Fibroblast of lung (primary cell): ENCODE data around the gene CDCP1. TPM values are rescaled to one million over a fixed set of nuclear protein-coding genes. Genes with fewer than 3 reads are reported as not detected.

Source experiments
- DNase-seq, 2 donors: peaks; one replicate each; pipeline versions ENCODE4 v3.0.0 to v3.0.0-alpha.2; 2010; ENCODE audit warnings: low read depth in 2 of 2
- H2AFZ ChIP-seq: 2 replicates; pipeline ENCODE4 v1.5.1; 2012; ENCODE audit warnings: low read length, control low read depth, inconsistent platforms
- H3K27ac ChIP-seq: 2 replicates; pipeline ENCODE4 v1.5.1; 2011; ENCODE audit warnings: low read length, control low read depth; ENCODE audit not compliant: insufficient read depth
- H3K27me3 ChIP-seq: 2 replicates; pipeline ENCODE4 v1.5.1; 2011; ENCODE audit warnings: mild to moderate bottlenecking, low read length; ENCODE audit not compliant: control insufficient read depth, insufficient read depth
- H3K36me3 ChIP-seq: 2 replicates; pipeline ENCODE4 v1.5.1; 2011; ENCODE audit warnings: low read length; ENCODE audit not compliant: control insufficient read depth, insufficient read depth
- H3K4me1 ChIP-seq: 2 replicates; pipeline ENCODE4 v1.5.1; 2011; ENCODE audit warnings: low read length; ENCODE audit not compliant: control insufficient read depth, insufficient read depth; ENCODE audit errors: extremely low read depth
- H3K4me2 ChIP-seq: 2 replicates; pipeline ENCODE4 v1.5.1; 2011; ENCODE audit warnings: low read length, control low read depth; ENCODE audit not compliant: insufficient read depth; ENCODE audit errors: extremely low read depth
- H3K4me3 ChIP-seq, 4 experiments: fragments of 200-600 bp in 1 of 4; sonication (generic) in 1 of 4; replicated peaks in 1 of 4; 2 replicates each; pipeline ENCODE4 v1.5.1; 2011 to 2016; ENCODE audit warnings: low read length in 4 of 4, low read depth in 3 of 4, mild to moderate bottlenecking in 3 of 4, control low read depth in 2 of 4, inconsistent platforms in 1 of 4, mixed read lengths in 1 of 4; ENCODE audit not compliant: insufficient read depth in 1 of 4; ENCODE audit errors: control extremely low read depth in 1 of 4
- H3K79me2 ChIP-seq: 2 replicates; pipeline ENCODE4 v1.5.1; 2012; ENCODE audit warnings: mild to moderate bottlenecking, low read length, inconsistent platforms; ENCODE audit not compliant: control insufficient read depth, insufficient read depth
- H3K9ac ChIP-seq: 2 replicates; pipeline ENCODE4 v1.5.1; 2011; ENCODE audit warnings: mild to moderate bottlenecking, low read length, control low read depth; ENCODE audit not compliant: insufficient read depth
- H3K9me3 ChIP-seq: 2 replicates; pipeline ENCODE4 v1.5.1; 2012; ENCODE audit warnings: low read depth, low read length; ENCODE audit not compliant: control insufficient read depth, insufficient read depth
- H4K20me1 ChIP-seq: 2 replicates; pipeline ENCODE4 v1.5.1; 2011; ENCODE audit warnings: low read length; ENCODE audit not compliant: control insufficient read depth, insufficient read depth; ENCODE audit errors: extremely low read depth
- EZH2 ChIP-seq: IDR thresholded peaks from 2 replicates; pipeline ENCODE4 v1.5.1; 2012; ENCODE audit warnings: low read length, control low read depth, mild to moderate bottlenecking; ENCODE audit errors: missing control alignments
- polyA plus RNA-seq, 2 donors: library from polyadenylated mRNA; depleted of rRNA in 1 of 2; stranded (reverse) in 1 of 2; unstranded in 1 of 2; fragments of >200 nt; gene quantifications; 2 replicates each; pipeline ENCODE4 v1.2.1, GENCODE V29; 2011 to 2012; ENCODE audit warnings: missing spikeins in 1 of 2
- total RNA-seq: library from RNA; depleted of rRNA; stranded (reverse); fragments of >200 nt; gene quantifications from 2 replicates; pipeline ENCODE4 v1.2.1, GENCODE V29; 2014
- TF ChIP-seq, protein P1 (sequence below), 2 donors: IDR thresholded peaks in 1 of 2; conservative IDR thresholded peaks in 1 of 2; 1 replicate in 1 of 2; 2 replicates in 1 of 2; pipeline ENCODE4 v1.5.1; 2011 to 2012; ENCODE audit warnings: low read length in 2 of 2, control low read depth in 1 of 2, inconsistent platforms in 1 of 2, low read depth in 1 of 2, mild to moderate bottlenecking in 1 of 2

Gene CDCP1
- total and polyA plus RNA-seq, 2 donors (not counting 1 experiment from before 2014, with no cell fraction given) = 25.6 to 56.1 TPM

DNA sequence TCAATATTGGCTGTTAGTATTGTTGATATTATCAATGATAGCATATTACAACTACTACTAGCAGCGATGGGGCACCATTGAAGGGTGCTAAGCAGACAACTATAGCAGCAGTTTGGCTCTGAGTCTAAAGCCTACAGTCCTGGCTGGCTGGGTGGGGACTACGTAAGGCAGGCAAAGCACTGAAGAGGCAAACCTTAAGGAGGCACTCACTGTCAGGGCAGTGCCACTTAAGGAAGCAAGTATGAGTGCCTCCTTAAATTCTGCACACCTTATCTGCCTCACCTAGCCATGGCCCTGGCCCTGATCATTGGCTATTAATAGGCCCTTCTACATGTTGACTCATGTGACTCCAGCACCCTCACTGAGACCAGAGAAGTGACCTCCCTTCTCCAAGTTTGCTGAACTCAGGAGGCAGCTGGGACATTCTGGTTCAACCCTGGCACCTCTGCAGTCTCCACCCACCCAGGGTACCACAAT, 20.6 kb downstream of the CDCP1 start:
- Histone ChIP-seq H3K27ac (peak overlapping the region; percentile 84), H3K36me3 (no peaks in the 10 kb centered on the region), H3K4me1 (peaks cover 35% of the 10 kb centered on the region), H4K20me1 (no peaks in the 10 kb centered on the region), H3K79me2 (peaks cover 37% of the 10 kb centered on the region), H3K9me3 (no peaks in the 10 kb centered on the region), H3K9ac (no peak overlapping the region), H3K4me3 (no peak overlapping the region), H3K27me3 (no peaks in the 10 kb centered on the region), H3K4me2 (no peak overlapping the region), H2AFZ (no peak overlapping the region)
- no peak for DNase-seq
- no peak for TF ChIP-seq EZH2
- TF ChIP-seq, protein P1, sequence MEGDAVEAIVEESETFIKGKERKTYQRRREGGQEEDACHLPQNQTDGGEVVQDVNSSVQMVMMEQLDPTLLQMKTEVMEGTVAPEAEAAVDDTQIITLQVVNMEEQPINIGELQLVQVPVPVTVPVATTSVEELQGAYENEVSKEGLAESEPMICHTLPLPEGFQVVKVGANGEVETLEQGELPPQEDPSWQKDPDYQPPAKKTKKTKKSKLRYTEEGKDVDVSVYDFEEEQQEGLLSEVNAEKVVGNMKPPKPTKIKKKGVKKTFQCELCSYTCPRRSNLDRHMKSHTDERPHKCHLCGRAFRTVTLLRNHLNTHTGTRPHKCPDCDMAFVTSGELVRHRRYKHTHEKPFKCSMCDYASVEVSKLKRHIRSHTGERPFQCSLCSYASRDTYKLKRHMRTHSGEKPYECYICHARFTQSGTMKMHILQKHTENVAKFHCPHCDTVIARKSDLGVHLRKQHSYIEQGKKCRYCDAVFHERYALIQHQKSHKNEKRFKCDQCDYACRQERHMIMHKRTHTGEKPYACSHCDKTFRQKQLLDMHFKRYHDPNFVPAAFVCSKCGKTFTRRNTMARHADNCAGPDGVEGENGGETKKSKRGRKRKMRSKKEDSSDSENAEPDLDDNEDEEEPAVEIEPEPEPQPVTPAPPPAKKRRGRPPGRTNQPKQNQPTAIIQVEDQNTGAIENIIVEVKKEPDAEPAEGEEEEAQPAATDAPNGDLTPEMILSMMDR (conservative IDR thresholded peaks at IDR 0.05 in 1 of 2, IDR thresholded peaks at IDR 0.05 in 1 of 2; ENCODE audit: low read depth in 1 of 2, low read length in 2 of 2) = no peak

DNA sequence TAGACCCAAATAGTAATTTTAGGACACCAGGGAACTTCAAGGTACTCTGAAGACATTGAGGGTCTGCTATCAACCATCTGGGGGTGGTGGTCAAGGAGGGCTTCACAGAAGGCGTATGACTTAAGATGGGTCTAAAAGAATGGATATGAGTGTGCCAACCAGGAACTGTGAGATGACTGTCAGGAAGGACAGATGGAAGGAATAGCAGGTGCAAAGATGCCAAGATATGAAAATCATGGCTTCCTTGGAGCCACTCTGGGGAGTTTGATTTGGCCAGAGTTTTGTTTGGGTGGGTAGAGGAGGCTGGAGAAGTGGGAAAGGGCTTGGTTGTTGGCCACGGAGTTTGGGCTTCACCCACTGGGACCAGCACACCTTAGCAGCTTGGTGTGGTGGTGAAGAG, 21.2 kb downstream of the CDCP1 start:
- Histone ChIP-seq H3K4me1 (peaks cover 40% of the 10 kb centered on the region), H3K27me3 (no peaks in the 10 kb centered on the region), H3K79me2 (peaks cover 40% of the 10 kb centered on the region), H3K9me3 (no peaks in the 10 kb centered on the region), H3K27ac (peak overlapping the region; percentile 84), H2AFZ (no peak overlapping the region), H3K9ac (no peak overlapping the region), H4K20me1 (no peaks in the 10 kb centered on the region), H3K4me3 (no peak overlapping the region), H3K4me2 (no peak overlapping the region), H3K36me3 (no peaks in the 10 kb centered on the region)
- DNase-seq = no peak
- no peak for TF ChIP-seq EZH2
- TF ChIP-seq, protein P1 (conservative IDR thresholded peaks at IDR 0.05 in 1 of 2, IDR thresholded peaks at IDR 0.05 in 1 of 2; ENCODE audit: low read depth in 1 of 2, low read length in 2 of 2) = no peak

DNA sequence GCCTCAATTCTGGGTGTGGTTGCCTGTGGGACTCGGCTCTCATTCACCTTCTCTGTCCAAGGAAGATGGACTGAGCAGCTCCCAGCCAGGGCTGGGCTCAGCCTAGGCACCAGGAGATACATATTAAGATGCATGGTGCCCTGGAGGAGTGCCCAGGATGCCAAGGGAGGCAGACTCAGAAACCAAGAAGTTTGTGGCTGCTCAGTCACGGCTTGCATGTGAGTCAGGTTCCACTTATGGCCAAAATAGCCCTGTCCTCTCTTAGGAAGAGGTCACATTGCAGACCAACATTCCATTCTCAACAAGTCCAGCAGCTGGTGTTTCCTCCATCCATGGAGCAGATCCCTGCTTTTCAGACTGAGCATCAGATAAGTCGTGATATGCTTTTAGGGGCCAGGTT, 21.8 kb downstream of the CDCP1 start:
- Histone ChIP-seq H3K4me3 (no peak overlapping the region), H3K4me2 (peak overlapping the region; percentile 33), H3K27ac (peak overlapping the region; percentile 84), H3K9me3 (no peaks in the 10 kb centered on the region), H3K9ac (no peak overlapping the region), H3K79me2 (peaks cover 38% of the 10 kb centered on the region), H3K4me1 (peaks cover 42% of the 10 kb centered on the region), H2AFZ (no peak overlapping the region), H3K27me3 (no peaks in the 10 kb centered on the region), H4K20me1 (no peaks in the 10 kb centered on the region), H3K36me3 (no peaks in the 10 kb centered on the region)
- no peak for TF ChIP-seq EZH2
- TF ChIP-seq, protein P1 (conservative IDR thresholded peaks at IDR 0.05 in 1 of 2, IDR thresholded peaks at IDR 0.05 in 1 of 2; ENCODE audit: low read depth in 1 of 2, low read length in 2 of 2) = no peak
- DNase-seq = peak; percentile 83 to 98
